ENCODE measurements around the gene ABCD2.

- TF ChIP-seq L3MBTL2 (conservative IDR thresholded peaks at IDR 0.05): no peak
- TF ChIP-seq CTBP1 (IDR thresholded peaks at IDR 0.05; ENCODE audit: borderline replicate concordance): no peak
- TF ChIP-seq NFRKB (IDR thresholded peaks at IDR 0.05): no peak
- TF ChIP-seq SUZ12 (IDR thresholded peaks at IDR 0.05): no peak
- TF ChIP-seq FOXM1 (IDR thresholded peaks at IDR 0.05; ENCODE audit: borderline replicate concordance): no peak
- no peak for TF ChIP-seq SP1 (IDR thresholded peaks at IDR 0.05)
- no peak for TF ChIP-seq ELF4 (IDR thresholded peaks at IDR 0.05)
- TF ChIP-seq TARDBP (IDR thresholded peaks at IDR 0.05): no peak
- no peak for TF ChIP-seq BHLHE40 (IDR thresholded peaks at IDR 0.05; ENCODE audit: borderline replicate concordance)
- no peak for TF ChIP-seq ARNT (IDR thresholded peaks at IDR 0.05)
- TF ChIP-seq PKNOX1 (IDR thresholded peaks at IDR 0.05): no peak
- TF ChIP-seq FOXA1 (IDR thresholded peaks at IDR 0.05): no peak
- no peak for TF ChIP-seq ZNF384 (IDR thresholded peaks at IDR 0.05)
Measured at GRCh38 chr12:39627914-39628313, 8.3 kb upstream of the ABCD2 start.

All from HEK293T (cell line).